GM08714 (cell line): Measurements from ENCODE around the gene TOP1.

Experiments used
- H3K4me3 ChIP-seq: fragments of 200-500 bp; sonication (Bioruptor generic); 2 replicates; pipeline ENCODE4 v1.5.1; 2014; ENCODE audit warnings: mild to moderate bottlenecking, low read length, inconsistent platforms
- ZNF274 ChIP-seq: IDR thresholded peaks from 2 replicates; pipeline ENCODE4 v1.6.1; 2012; ENCODE audit warnings: mild to moderate bottlenecking, low read depth, low read length

The TOP1 gene

DNA sequence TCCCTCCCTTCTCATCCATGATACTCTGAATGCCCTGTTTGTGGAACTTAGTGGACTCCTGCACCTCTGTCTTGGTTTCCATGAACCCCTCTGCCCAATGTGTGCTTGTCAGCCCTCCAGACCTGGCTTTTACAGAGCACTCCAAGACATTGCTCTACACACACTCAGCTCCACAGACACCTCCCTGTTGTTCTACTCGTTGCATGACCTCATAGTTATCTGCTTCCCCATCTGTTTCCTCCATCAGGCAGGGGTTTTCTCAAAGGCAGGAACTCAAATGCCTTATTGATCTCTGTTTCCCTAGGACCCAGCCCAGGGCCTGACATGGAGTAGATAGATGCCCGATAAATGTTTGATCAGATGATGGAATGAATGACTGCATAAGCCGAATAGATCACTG is 122.0 kb downstream of the TOP1 start:
- no peak for TF ChIP-seq ZNF274
- H3K4me3 ChIP-seq, result no peak overlapping the region

DNA sequence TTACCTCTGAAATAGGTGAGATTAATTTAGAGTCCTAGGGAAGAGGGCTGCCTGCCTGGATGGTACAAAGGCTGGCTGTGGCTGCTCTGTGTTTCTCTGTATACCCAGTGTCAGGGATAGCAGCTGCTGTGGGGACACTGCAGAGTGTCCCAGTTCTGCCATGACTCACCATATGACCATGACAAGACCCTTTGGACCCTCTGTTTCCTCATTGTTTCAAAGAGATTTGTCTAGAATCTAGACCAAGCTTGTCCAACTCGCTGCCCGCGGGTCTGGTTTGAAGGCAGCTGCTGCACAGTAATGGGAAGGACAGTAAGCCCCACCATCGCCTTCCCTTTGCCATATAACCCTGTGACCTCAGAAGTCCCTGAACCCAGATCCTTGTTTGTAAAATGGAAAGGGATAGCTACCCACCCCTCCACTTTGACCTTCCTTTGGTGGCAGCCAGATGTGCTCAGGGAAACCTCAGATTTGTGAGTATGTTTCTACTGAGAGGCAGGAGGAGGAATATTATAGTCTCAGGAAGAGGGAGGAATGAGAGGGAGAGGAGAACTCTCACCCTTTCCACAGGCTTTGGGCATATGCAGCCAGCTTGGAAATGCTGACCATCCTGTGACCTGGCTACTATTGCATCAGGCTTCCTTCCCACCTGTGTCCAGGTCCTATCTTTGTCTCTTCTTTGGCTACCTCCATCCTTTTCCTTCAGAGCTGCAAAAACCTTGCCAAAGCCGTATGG is 122.7 kb downstream of the TOP1 start:
- H3K4me3 ChIP-seq, result no peak overlapping the region
- no peak for TF ChIP-seq ZNF274

DNA sequence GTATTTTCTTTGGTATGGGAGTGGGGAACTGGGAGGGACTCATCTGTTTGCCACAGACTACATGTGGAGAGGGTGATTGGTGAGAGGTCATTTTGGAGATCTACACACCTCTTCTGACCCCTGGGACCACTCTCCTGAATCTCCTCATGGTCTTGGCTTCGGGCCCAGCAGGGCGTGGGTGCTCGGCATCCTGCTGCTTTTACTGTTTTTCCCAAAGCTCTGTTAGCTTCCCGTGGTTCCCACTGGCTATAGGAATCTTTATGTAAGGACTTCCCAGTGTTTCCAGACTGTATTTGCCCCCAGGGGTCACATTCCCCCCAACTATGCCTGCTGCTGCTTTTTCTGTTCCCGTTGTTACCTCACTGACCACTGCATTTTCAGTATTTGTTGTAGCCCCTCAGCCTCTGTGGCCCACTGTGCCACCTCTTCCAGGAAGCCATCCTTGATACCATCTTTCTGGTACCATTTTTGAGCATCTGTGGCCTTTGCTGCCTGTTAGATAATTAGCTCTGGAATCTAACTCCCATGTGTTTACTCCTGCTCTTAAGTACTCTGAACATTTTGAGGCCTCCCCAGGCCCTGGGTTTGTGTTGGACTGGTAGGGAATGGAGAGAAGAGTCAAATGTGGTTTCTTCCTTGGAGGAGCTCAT is 123.6 kb downstream of the TOP1 start:
- H3K4me3 ChIP-seq, result no peak overlapping the region
- TF ChIP-seq ZNF274, result no peak

DNA sequence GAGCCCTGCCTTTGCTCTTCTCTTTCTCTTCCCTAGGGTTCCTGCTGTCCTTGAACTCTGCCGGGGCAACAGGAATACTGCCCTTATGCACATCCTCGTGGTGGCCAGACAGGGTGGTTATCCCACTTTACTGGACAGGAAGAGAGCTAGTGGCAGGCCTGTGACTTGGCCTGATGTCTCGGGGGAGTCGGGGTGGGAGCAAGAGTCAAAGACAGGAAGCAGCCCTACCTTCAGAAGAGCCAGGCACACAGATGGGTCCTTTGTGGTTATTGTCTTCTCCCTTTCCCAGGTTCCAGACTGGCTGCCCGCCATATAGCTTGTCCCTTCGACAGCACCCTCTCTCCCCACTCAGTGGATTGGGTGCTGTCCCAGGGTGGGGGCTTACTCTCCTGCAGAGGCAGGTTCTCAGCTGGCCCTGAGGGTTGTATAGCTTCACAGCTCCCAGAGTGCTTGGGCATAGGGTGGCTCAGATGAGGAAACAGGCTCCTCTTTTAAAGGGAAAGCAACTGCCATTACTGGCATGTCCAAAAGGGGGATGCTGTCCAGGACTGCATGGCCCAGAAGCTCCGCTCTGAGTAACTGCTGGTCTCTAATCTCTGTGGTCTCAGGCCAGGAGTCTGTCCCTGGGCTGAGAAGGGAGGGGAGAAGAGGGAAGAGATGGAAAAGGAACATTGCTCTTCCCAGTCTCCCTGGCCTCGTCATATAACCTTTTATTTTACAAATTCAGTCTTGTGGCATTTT is 126.0 kb downstream of the TOP1 start:
- TF ChIP-seq ZNF274, result no peak
- no peak overlapping the region for H3K4me3 ChIP-seq

DNA sequence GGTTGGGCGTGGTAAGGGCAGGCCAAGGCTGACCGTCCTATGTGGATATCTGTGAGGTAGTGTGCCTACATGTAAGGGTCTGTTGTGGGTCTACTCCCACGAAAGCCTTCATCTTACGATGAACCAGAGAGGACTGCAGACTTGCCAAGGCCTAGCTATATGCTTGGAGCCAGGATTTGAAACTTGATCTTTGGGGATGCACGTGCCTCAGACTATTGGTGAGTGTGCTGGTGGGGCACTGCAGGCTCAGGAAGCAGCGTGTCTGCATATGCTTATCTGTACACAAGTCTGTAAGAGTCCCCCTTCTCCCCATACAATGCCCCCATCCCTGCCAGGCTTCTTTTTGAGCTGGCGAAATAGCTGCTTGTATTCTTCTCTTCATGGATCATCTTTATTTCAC is 126.6 kb downstream of the TOP1 start:
- no peak overlapping the region for H3K4me3 ChIP-seq
- no peak for TF ChIP-seq ZNF274

DNA sequence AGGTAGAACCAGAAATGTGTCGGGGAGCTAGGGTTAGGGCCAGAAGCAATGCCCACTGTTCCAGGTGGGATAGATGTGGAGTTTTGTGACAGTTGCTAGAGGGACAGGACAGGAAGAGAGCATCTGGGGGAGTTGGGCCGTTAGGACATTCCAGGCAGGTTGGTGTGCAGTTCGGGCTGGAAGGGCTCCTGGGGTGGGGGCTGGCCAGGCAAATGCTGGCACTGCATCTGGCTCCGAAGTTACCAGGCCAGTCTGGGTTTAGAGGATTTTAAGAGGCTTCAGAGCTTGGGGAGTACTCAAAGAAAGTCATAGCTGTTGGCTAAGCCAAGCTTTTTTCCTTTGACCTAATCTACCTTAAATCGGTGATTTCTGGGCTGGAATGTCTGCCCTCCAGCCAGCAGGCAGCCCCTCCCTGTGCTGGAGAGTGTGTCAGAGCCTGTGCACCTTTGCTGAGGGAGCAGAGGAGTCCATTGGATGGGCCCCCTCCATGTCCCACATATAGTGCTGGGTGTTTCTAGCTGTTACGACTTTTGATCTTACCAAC is 129.5 kb downstream of the TOP1 start:
- TF ChIP-seq ZNF274, result no peak
- H3K4me3 ChIP-seq, result no peak overlapping the region

DNA sequence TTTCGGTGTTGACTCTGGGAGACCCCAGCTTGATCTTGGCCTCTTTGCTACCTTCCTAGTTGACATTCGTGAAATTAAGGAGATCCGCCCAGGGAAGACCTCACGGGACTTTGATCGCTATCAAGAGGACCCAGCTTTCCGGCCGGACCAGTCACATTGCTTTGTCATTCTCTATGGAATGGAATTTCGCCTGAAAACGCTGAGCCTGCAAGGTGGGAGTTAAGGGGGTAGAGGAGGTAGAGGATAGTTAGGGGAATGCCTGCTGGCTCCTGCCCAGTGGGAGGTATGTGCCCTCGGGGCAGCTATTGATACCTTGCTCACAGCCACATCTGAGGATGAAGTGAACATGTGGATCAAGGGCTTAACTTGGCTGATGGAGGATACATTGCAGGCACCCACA is 130.9 kb downstream of the TOP1 start:
- H3K4me3 ChIP-seq, result no peak overlapping the region
- TF ChIP-seq ZNF274, result no peak

DNA sequence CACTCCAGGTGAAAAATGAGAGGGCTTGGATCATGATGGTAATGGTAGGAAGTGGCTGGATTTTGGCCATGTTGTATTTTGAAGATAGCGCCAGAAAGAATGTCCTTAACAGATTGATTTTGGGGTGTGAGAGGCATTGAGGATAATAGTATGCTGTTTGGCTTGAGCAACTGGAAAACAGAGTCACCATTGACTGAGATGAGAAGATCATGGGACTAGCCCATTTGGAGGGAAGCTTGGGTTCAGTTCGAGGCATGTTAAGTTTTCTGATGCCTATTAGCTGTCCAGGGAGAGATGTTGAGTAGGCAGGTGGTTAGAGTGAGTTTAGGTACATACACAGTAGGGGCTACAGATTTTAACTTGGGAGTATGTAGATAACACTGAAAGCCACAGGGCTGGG is 132.1 kb downstream of the TOP1 start:
- TF ChIP-seq ZNF274, result no peak
- H3K4me3 ChIP-seq, result no peak overlapping the region

DNA sequence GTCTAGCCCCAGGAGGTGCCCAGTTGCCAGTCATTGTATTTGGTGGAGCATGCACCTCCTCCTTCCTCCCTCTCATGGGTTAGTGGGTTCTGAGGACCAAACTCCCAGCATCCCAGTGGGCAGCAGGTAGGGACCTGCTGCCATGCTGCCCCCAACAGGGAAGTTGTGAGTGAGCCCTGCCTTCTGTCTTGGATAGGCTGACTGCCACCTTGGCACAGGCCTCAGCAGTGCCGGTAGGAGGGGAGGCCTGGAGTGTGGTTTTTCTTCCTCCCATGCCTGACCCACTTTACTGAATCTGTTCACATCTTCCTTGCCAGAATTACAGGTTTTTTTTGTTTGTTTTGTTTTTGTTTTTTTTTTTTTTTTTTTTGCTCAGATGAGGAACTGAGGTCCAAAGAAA is 133.3 kb downstream of the TOP1 start:
- no peak overlapping the region for H3K4me3 ChIP-seq
- no peak for TF ChIP-seq ZNF274

DNA sequence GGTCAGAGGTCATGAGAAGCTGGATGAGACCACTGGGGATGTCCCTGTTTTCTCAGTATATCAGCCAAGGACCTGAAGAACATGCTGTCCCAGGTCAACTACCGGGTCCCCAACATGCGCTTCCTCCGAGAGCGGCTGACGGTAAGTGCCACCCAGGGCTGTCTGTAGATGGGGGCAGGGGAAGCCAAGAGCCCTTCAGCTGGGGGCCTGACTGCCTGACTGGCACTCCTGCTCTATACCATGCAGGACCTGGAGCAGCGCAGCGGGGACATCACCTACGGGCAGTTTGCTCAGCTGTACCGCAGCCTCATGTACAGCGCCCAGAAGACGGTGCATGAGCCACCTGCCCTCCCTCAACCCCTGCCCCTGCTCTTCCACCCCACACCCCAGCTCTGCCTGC is 133.8 kb downstream of the TOP1 start:
- no peak for TF ChIP-seq ZNF274
- H3K4me3 ChIP-seq, result no peak overlapping the region

DNA sequence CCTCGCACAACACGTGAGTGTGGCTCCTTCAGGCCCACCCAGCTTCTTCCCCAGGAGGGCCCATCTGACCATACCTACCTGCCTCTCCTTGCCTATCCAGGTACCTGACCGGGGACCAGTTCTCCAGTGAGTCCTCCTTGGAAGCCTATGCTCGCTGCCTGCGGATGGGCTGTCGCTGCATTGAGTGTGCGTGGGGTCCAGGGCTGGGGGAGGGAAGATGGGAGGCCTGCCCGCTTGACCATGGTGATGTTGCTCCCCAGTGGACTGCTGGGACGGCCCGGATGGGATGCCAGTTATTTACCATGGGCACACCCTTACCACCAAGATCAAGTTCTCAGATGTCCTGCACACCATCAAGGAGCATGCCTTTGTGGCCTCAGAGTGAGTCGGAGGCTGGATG is 135.2 kb downstream of the TOP1 start:
- H3K4me3 ChIP-seq, result no peak overlapping the region
- TF ChIP-seq ZNF274, result no peak

DNA sequence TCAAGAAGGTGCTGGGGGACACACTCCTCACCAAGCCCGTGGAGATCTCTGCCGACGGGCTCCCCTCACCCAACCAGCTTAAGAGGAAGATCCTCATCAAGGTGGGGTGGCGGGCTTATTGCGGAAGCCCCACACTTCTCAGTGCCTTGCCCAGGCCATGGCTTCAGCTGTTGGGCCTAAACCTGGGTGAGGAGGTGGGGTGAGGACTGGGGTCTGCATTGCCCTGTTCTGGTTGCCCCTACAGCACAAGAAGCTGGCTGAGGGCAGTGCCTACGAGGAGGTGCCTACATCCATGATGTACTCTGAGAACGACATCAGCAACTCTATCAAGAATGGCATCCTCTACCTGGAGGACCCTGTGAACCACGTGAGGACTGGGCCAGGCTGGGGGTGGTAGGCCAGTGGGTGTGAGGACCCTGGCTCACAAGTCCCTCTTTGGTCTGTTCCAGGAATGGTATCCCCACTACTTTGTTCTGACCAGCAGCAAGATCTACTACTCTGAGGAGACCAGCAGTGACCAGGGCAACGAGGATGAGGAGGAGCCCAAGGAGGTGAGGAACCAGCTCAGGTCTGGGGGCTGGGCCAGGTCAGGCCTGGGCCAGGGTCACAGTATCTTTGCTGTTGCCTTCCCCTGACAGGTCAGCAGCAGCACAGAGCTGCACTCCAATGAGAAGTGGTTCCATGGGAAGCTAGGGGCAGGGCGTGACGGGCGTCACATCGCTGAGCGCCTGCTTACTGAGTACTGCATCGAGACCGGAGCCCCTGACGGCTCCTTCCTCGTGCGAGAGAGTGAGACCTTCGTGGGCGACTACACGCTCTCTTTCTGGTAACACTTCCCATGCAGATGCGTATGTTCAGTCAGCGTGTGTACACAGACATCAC is 136.6 kb downstream of the TOP1 start:
- TF ChIP-seq ZNF274, result no peak

DNA sequence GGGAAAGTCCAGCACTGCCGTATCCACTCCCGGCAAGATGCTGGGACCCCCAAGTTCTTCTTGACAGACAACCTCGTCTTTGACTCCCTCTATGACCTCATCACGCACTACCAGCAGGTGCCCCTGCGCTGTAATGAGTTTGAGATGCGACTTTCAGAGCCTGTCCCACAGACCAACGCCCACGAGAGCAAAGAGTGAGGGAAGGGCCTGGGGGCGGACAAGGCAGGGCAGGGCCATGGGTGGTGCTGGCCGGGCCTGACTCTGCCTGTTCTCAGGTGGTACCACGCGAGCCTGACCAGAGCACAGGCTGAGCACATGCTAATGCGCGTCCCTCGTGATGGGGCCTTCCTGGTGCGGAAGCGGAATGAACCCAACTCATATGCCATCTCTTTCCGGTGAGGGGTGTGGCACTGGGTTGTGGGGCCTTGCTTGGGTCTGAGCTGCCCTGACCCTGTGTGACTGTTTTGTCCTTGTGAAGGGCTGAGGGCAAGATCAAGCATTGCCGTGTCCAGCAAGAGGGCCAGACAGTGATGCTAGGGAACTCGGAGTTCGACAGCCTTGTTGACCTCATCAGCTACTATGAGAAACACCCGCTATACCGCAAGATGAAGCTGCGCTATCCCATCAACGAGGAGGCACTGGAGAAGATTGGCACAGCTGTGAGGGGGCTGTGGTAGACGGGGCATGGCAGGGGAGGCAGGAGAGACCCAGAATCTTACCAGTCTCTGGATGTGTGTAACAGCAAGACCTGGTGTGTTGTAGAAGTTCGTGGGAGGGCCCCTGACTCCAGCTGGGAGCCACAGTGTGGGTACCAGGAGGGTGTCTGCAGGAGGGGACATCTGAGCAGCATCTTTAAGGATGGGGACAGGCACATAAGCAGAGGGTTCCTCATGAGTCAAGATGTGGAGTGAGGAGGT is 137.8 kb downstream of the TOP1 start:
- no peak for TF ChIP-seq ZNF274
- H3K4me3 ChIP-seq, result no peak overlapping the region

More for the DNA sequence above, 136.6 kb downstream of the TOP1 start:
- no peak overlapping the region for H3K4me3 ChIP-seq
